Activated naive CD4-positive, alpha-beta T cell treated with anti-CD3 and anti-CD28 coated beads, Interleukin-2, amount 10 ng/mL, durations not matched to agents 5 hours and 36 hours (primary cell): Measurements from ENCODE around the gene GPR176. TPM values are rescaled to one million over a fixed set of nuclear protein-coding genes. Genes with fewer than 3 reads are reported as not detected.

Experiments
- total RNA-seq, 2 experiments: library from RNA; stranded (reverse); gene quantifications; one replicate each; pipeline ENCODE4 v1.2.3, GENCODE V29; 2021

GPR176 gene
- total RNA-seq, result under 1 TPM in 1 of 2 experiments, not detected in 1; 0.07 TPM

DNA sequence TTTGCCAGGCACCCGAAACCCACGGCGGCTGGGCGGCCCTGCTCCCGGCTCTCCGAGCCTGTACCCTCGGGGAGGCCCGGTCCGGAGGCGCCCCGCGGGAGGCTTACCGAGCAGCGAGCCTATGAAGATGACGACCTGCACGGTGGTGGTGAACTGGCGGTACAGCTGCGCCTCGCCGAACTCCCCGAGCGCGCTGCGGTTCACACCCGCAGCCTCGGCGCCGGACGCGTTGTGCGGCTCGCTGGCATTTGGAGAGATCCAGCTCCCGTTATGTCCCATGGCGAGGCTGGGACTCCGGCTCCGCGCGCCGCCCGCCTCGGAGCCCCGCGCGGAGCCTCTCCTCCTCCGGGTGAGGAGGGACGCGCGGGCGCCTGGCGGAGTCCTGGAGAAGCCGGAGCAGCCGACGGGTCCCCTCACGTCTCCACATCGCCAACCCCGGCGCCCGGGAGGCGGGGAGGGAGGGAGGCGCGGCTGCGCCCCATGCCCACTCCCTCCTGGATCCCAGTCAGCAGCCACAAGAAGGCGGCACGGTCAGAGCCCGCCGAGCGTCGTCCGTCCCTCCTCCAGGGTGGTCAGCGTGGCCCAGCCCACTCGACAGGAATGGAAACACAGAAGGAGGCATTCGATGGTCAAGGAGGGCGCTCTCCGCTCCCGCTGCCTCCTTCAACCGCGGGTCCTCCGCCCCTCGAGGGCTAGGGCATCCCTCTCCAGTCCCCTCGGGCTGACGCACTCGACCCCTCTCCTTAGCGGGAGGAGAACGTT lies at the start of gene GPR176:
Gene GPR176 (minus strand): TSS at position 519 of the 762 bp plus-strand sequence. CDS start 240 bp downstream, at position 279.

GRCh38 chr15:39782441-39783138 lies 137.5 kb downstream of the GPR176 start, which contains the start of gene FSIP1:
TSS of gene FSIP1 (minus strand) at chr15:39782841. CDS start at chr15:39776524, 6,317 bp downstream.

Other genes with a start within 250 kb of the GPR176 start
- under 1 TPM; 0.35 to 0.36 TPM for gene FSIP1, start 137.4 kb downstream of the GPR176 start, total RNA-seq
- 10 to 100 TPM; 23.1 to 24.8 TPM for gene EIF2AK4, start 13.8 kb upstream of the GPR176 start, total RNA-seq
- gene SRP14, start 118.9 kb upstream of the GPR176 start, total RNA-seq, result 100 to 1,000 TPM; 144 to 145 TPM
- 10 to 100 TPM; 24.1 to 25.0 TPM for gene BMF, start 188.6 kb upstream of the GPR176 start, total RNA-seq
- 10 to 100 TPM; 70.0 to 71.8 TPM for gene BUB1B, start 240.8 kb upstream of the GPR176 start, total RNA-seq